IMR-90 (cell line): Measurements from ENCODE around the gene KIF12. TPM values are rescaled to one million over a fixed set of nuclear protein-coding genes. Genes with fewer than 3 reads are reported as not detected.

Source experiments
- ATAC-seq: fragments of 200-7000 bp; cut with Tn5 transposase; 2 replicates; pipeline ENCODE4 v1.9.1; 2020; ENCODE audit warnings: low read depth, mild to moderate bottlenecking, moderate library complexity
- BruUV-seq: library from RNA; stranded (reverse); fragments of 400-500 nt; replicated peaks from 2 replicates; lab custom pipeline; 2021; lab: Mats Ljungman, UMichigan
- CTCF ChIA-PET: fragments of 300-600 bp; formaldehyde crosslinking; extraction: SDS; loops from one replicate; lab custom pipeline; 2021; ENCODE audit warnings: antibody characterized with exemption; lab: Yijun Ruan, JAX
- POLR2A ChIA-PET: fragments of 300-600 bp; sonication (Branson Sonifier 250); formaldehyde crosslinking; loops from one replicate; lab custom pipeline; 2022; ENCODE audit warnings: antibody characterized with exemption; ENCODE audit not compliant: unreplicated experiment; lab: Charles Lee
- DNase-seq: peaks from one replicate; pipeline ENCODE4 v3.0.0; 2013
- H2AFZ ChIP-seq: replicated peaks from 2 replicates; pipeline ENCODE3; 2013; ENCODE audit warnings: low read length, mild to moderate bottlenecking; ENCODE audit not compliant: poor library complexity
- H2AK5ac ChIP-seq: 2 replicates; pipeline ENCODE4 v1.6.1; 2013; ENCODE audit warnings: low read depth, low read length, inconsistent platforms
- H2AK9ac ChIP-seq: replicated peaks from 2 replicates; pipeline ENCODE3; 2013; ENCODE audit warnings: mild to moderate bottlenecking, low read depth, low read length, moderate library complexity; ENCODE audit not compliant: poor library complexity
- H2BK120ac ChIP-seq: 2 replicates; pipeline ENCODE4 v1.6.1; 2013; ENCODE audit warnings: low read depth, low read length, inconsistent platforms
- H2BK15ac ChIP-seq: 3 replicates; pipeline ENCODE4 v1.6.1; 2013; ENCODE audit warnings: low read depth, low read length, inconsistent platforms
- H2BK20ac ChIP-seq: 2 replicates; pipeline ENCODE4 v1.6.1; 2013; ENCODE audit warnings: low read depth, mild to moderate bottlenecking, inconsistent platforms, low read length, moderate library complexity
- H2BK5ac ChIP-seq: 2 replicates; pipeline ENCODE4 v1.6.1; 2013; ENCODE audit warnings: mild to moderate bottlenecking, low read depth, low read length, inconsistent platforms; ENCODE audit not compliant: poor library complexity, severe bottlenecking
- H3K14ac ChIP-seq: replicated peaks from 2 replicates; pipeline ENCODE4 v1.6.1; 2013; ENCODE audit warnings: low read depth, low read length, inconsistent platforms
- H3K18ac ChIP-seq: 2 replicates; pipeline ENCODE4 v1.6.1; 2013; ENCODE audit warnings: low read depth, low read length, control low read depth
- H3K23ac ChIP-seq: 2 replicates; pipeline ENCODE4 v1.6.1; 2013; ENCODE audit warnings: low read depth, low read length, inconsistent platforms
- H3K27ac ChIP-seq: 2 replicates; pipeline ENCODE4 v1.5.1; 2013; ENCODE audit warnings: mild to moderate bottlenecking, control low read depth, low read length; ENCODE audit not compliant: insufficient read depth
- H3K27me3 ChIP-seq: 2 replicates; pipeline ENCODE4 v1.6.1; 2013; ENCODE audit warnings: low read length; ENCODE audit not compliant: control insufficient read depth, insufficient read depth
- H3K36me3 ChIP-seq: 2 replicates; pipeline ENCODE4 v1.6.1; 2013; ENCODE audit warnings: low read length, mixed read lengths; ENCODE audit not compliant: control insufficient read depth, insufficient read depth
- H3K4ac ChIP-seq: 2 replicates; pipeline ENCODE4 v1.6.1; 2013; ENCODE audit warnings: low read depth, low read length, inconsistent platforms
- H3K4me1 ChIP-seq: 2 replicates; pipeline ENCODE4 v1.6.1; 2013; ENCODE audit warnings: low read length, mixed read lengths; ENCODE audit not compliant: control insufficient read depth, insufficient read depth
- H3K4me2 ChIP-seq: 2 replicates; pipeline ENCODE4 v1.6.1; 2013; ENCODE audit warnings: low read depth, mild to moderate bottlenecking, control low read depth, low read length, moderate library complexity
- H3K4me3 ChIP-seq: 2 replicates; pipeline ENCODE4 v1.5.1; 2013; ENCODE audit warnings: low read depth, mild to moderate bottlenecking, control low read depth, low read length, moderate library complexity; ENCODE audit not compliant: insufficient read depth
- H3K56ac ChIP-seq: 2 replicates; pipeline ENCODE4 v1.6.1; 2013; ENCODE audit warnings: low read length, inconsistent platforms; ENCODE audit not compliant: insufficient read depth; ENCODE audit errors: extremely low read depth
- H3K79me1 ChIP-seq, 2 experiments: 2 replicates each; pipeline ENCODE4 v1.6.1; 2013; ENCODE audit warnings: low read length in 2 of 2, inconsistent platforms in 1 of 2, low read depth in 1 of 2
- H3K9ac ChIP-seq: 2 replicates; pipeline ENCODE4 v1.6.1; 2013; ENCODE audit warnings: low read depth, low read length, control low read depth
- H3K9me1 ChIP-seq: 2 replicates; pipeline ENCODE4 v1.6.1; 2013; ENCODE audit warnings: low read length, inconsistent platforms; ENCODE audit not compliant: insufficient read depth
- H3K9me3 ChIP-seq: 2 replicates; pipeline ENCODE4 v1.6.1; 2013; ENCODE audit warnings: low read length; ENCODE audit not compliant: control insufficient read depth, insufficient read depth
- H4K20me1 ChIP-seq: 2 replicates; pipeline ENCODE4 v1.6.1; 2013; ENCODE audit warnings: low read length, inconsistent platforms; ENCODE audit not compliant: insufficient read depth
- H4K5ac ChIP-seq: 2 replicates; pipeline ENCODE4 v1.6.1; 2013; ENCODE audit warnings: mild to moderate bottlenecking, low read depth, low read length, control low read depth
- H4K8ac ChIP-seq, 2 experiments: 2 replicates each; pipeline ENCODE4 v1.6.1; 2013; ENCODE audit warnings: low read depth in 2 of 2, low read length in 2 of 2, control low read depth in 1 of 2, inconsistent platforms in 1 of 2
- H4K91ac ChIP-seq: 2 replicates; pipeline ENCODE4 v1.6.1; 2013; ENCODE audit warnings: low read depth, low read length, inconsistent platforms; ENCODE audit not compliant: insufficient read depth
- BHLHE40 ChIP-seq: fragments of 150-350 bp; IDR thresholded peaks from 2 replicates; pipeline ENCODE4 v1.6.1; 2016; ENCODE audit warnings: mild to moderate bottlenecking, low read depth, low read length
- CEBPB ChIP-seq: IDR thresholded peaks from 2 replicates; pipeline ENCODE4 v1.6.1; 2012; ENCODE audit warnings: low read depth, low read length, improper control_type of control experiment
- CHD1 ChIP-seq: IDR thresholded peaks from 2 replicates; pipeline ENCODE4 v1.6.1; 2012; ENCODE audit warnings: low read depth, low read length, improper control_type of control experiment
- FOS ChIP-seq: fragments of 150-350 bp; IDR thresholded peaks from 2 replicates; pipeline ENCODE4 v1.6.1; 2016; ENCODE audit warnings: low read depth, low read length
- MAFK ChIP-seq: IDR thresholded peaks from 2 replicates; pipeline ENCODE4 v1.6.1; 2012; ENCODE audit warnings: low read depth, low read length, improper control_type of control experiment
- MAZ ChIP-seq: IDR thresholded peaks from 2 replicates; pipeline ENCODE4 v1.6.1; 2012; ENCODE audit warnings: low read depth, mild to moderate bottlenecking, low read length, improper control_type of control experiment, moderate library complexity, borderline replicate concordance
- MXI1 ChIP-seq: IDR thresholded peaks from 2 replicates; pipeline ENCODE4 v1.6.1; 2012; ENCODE audit warnings: low read depth, mild to moderate bottlenecking, low read length, moderate library complexity, borderline replicate concordance
- NFE2L2 ChIP-seq: fragments of 150-350 bp; IDR thresholded peaks from 2 replicates; pipeline ENCODE4 v1.6.1; 2016; ENCODE audit warnings: low read depth, mild to moderate bottlenecking, low read length
- RAD21 ChIP-seq: IDR thresholded peaks from 2 replicates; pipeline ENCODE4 v1.6.1; 2012; ENCODE audit warnings: low read length, improper control_type of control experiment
- RCOR1 ChIP-seq: IDR thresholded peaks from 2 replicates; pipeline ENCODE4 v1.6.1; 2012; ENCODE audit warnings: mild to moderate bottlenecking, low read length, improper control_type of control experiment; ENCODE audit not compliant: insufficient replicate concordance
- RFX5 ChIP-seq: IDR thresholded peaks from 2 replicates; pipeline ENCODE4 v1.8.0; 2012; ENCODE audit warnings: low read depth, mild to moderate bottlenecking, low read length, moderate library complexity
- SMC3 ChIP-seq: fragments of 150-350 bp; IDR thresholded peaks from 2 replicates; pipeline ENCODE4 v1.6.1; 2016; ENCODE audit warnings: low read depth, mild to moderate bottlenecking, antibody characterized with exemption, low read length, moderate library complexity
- WGBS, 2 experiments: methylation state at CpG; one replicate each; pipeline versions ENCODE4 v1.1.5 to v1.1.7; 2013; ENCODE audit warnings: missing lambda C conversion rate in 2 of 2; ENCODE audit not compliant: insufficient read length in 1 of 2; ENCODE audit errors: extremely low coverage in 2 of 2; 5-methylcytosine and 5-hydroxymethylcytosine counted together
- dilution Hi-C: fragments of 300-500 bp; cut with HindIII; formaldehyde crosslinking; loops from one replicate; pipeline ENCODE4 v1.14.3; 2018; ENCODE audit warnings: low sequenced_read_pairs; ENCODE audit not compliant: unreplicated experiment
- in situ Hi-C: fragments of 300-500 bp; cut with MboI; formaldehyde crosslinking; loops from 3 replicates; pipeline ENCODE4 v1.14.3; 2019; ENCODE audit warnings: low sequenced_read_pairs, inconsistent platforms, mixed read lengths
- intact Hi-C: fragments of 100-400 bp; cut with micrococcal nuclease; formaldehyde crosslinking; loops from 2 replicates; pipeline ENCODE4 v1.10.0; 2022
- polyA plus RNA-seq, 3 experiments: library from polyadenylated mRNA; depleted of rRNA; stranded (reverse); fragments of >200 nt; gene quantifications; 2 replicates each; pipeline ENCODE4 v1.2.3, GENCODE V29; 2012; ENCODE audit warnings: low replicate concordance in 1 of 3
- total RNA-seq: library from RNA; depleted of rRNA; stranded (reverse); fragments of >200 nt; gene quantifications from 2 replicates; pipeline ENCODE4 v1.2.3, GENCODE V29; 2012
- TF ChIP-seq, protein P1 (sequence below): conservative IDR thresholded peaks from 2 replicates; pipeline ENCODE4 v1.5.1; 2012; ENCODE audit warnings: mild to moderate bottlenecking, low read depth, low read length, improper control_type of control experiment
- TF ChIP-seq, protein P2 (sequence below): fragments of 150-350 bp; IDR thresholded peaks from 2 replicates; pipeline ENCODE4 v1.6.1; 2017; ENCODE audit warnings: mild to moderate bottlenecking, antibody characterized with exemption, low read length, low read depth
- TF ChIP-seq, protein P3 (sequence below): fragments of 150-350 bp; IDR thresholded peaks from 2 replicates; pipeline ENCODE4 v1.6.1; 2016; ENCODE audit warnings: low read depth, mild to moderate bottlenecking, low read length, moderate library complexity, borderline replicate concordance

The KIF12 gene
- total and polyA plus RNA-seq, 2 of the 4 experiments (the other 2 are of a cell fraction) = not detected

DNA sequence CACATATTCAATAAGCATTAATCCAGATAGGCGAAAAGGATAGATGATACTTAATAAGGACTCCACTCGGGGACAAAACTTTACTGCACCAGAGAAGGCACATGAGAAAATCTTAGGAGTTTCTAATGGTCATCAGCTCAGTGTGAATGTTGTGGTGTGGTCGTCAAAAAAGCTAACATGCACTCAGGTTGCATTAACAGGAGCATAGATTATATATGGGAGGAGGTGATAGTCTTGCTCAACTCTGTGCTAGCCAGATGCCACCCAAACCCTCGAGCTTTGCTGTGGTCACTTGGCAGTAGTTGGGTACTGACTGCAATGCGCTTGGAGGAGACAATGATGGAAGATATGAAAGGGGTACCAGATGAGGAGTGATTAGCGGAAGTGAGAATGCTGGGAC lies 47.6 kb upstream of the KIF12 start:
- BruUV-seq = no TSS peak
- Histone ChIP-seq H3K36me3 (no peaks in the 10 kb centered on the region), H3K27me3 (peaks cover 57% of the 10 kb centered on the region), H2BK20ac (no peak overlapping the region), H3K23ac (no peak overlapping the region), H3K9me3 (no peaks in the 10 kb centered on the region), H3K18ac (no peak overlapping the region), H4K20me1 (no peaks in the 10 kb centered on the region), H2BK120ac (no peak overlapping the region), H3K4ac (no peak overlapping the region), H3K79me1 (no peaks in the 10 kb centered on the region), H3K4me3 (no peak overlapping the region), H3K27ac (no peak overlapping the region), H3K4me2 (no peak overlapping the region), H3K56ac (no peak overlapping the region), H2AFZ (no peak overlapping the region), H4K5ac (no peak overlapping the region), H2BK5ac (no peak overlapping the region), H3K4me1 (no peaks in the 10 kb centered on the region), H4K8ac (no peak overlapping the region), H3K9ac (no peak overlapping the region), H2BK15ac (no peak overlapping the region), H3K14ac (no peak overlapping the region), H3K9me1 (no peaks in the 10 kb centered on the region), H2AK9ac (no peak overlapping the region), H4K91ac (no peak overlapping the region), H2AK5ac (no peak overlapping the region)
- ChIA-PET CTCF (no interaction called here), POLR2A (no interaction called here)
- ATAC-seq (no peak), DNase-seq (no peak)
- in situ Hi-C loops = no loop called here
- TF ChIP-seq SMC3 (no peak), BHLHE40 (no peak), RAD21 (no peak), CHD1 (no peak), FOS (no peak), MXI1 (no peak), RCOR1 (no peak), MAFK (no peak), CEBPB (no peak), RFX5 (no peak), MAZ (no peak), NFE2L2 (no peak)
- TF ChIP-seq, protein P1, sequence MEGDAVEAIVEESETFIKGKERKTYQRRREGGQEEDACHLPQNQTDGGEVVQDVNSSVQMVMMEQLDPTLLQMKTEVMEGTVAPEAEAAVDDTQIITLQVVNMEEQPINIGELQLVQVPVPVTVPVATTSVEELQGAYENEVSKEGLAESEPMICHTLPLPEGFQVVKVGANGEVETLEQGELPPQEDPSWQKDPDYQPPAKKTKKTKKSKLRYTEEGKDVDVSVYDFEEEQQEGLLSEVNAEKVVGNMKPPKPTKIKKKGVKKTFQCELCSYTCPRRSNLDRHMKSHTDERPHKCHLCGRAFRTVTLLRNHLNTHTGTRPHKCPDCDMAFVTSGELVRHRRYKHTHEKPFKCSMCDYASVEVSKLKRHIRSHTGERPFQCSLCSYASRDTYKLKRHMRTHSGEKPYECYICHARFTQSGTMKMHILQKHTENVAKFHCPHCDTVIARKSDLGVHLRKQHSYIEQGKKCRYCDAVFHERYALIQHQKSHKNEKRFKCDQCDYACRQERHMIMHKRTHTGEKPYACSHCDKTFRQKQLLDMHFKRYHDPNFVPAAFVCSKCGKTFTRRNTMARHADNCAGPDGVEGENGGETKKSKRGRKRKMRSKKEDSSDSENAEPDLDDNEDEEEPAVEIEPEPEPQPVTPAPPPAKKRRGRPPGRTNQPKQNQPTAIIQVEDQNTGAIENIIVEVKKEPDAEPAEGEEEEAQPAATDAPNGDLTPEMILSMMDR = no peak
- TF ChIP-seq, protein P2, sequence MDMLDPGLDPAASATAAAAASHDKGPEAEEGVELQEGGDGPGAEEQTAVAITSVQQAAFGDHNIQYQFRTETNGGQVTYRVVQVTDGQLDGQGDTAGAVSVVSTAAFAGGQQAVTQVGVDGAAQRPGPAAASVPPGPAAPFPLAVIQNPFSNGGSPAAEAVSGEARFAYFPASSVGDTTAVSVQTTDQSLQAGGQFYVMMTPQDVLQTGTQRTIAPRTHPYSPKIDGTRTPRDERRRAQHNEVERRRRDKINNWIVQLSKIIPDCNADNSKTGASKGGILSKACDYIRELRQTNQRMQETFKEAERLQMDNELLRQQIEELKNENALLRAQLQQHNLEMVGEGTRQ = no peak
- TF ChIP-seq, protein P3, sequence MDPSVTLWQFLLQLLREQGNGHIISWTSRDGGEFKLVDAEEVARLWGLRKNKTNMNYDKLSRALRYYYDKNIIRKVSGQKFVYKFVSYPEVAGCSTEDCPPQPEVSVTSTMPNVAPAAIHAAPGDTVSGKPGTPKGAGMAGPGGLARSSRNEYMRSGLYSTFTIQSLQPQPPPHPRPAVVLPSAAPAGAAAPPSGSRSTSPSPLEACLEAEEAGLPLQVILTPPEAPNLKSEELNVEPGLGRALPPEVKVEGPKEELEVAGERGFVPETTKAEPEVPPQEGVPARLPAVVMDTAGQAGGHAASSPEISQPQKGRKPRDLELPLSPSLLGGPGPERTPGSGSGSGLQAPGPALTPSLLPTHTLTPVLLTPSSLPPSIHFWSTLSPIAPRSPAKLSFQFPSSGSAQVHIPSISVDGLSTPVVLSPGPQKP = no peak
- intact Hi-C loops = no loop called here
- 70% methylated on average over 4 of the region's 6 CpGs; no CpG with 5 or more reads in 1 of the 2 experiments for WGBS, 2 experiments
- dilution Hi-C loops = no loop called here
